Measurements from ENCODE around the gene PIGK.

PIGK gene

DNA sequence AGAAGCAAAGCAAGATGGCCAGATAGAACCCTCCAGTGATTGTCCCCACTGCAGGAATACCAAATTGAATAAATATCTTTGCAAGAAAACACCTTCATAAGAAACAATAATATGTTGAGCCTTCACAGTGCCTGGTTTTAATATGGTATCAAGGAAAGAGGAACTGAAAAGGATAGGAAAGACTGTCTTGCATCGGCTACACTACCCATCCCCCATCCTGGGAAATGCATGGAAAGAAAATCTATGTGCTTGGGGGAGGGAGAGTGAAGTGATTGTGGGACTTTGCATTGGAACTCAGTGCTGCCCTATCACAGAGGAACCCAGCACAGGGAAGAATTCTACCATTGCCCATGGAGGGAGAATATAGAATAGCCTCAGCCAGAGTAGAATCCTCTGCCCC, 34.0 kb upstream of the PIGK start:
- Histone ChIP-seq H2AK5ac (ENCODE audit: low read length) (no peak overlapping the region), H3K27me3 (ENCODE audit: insufficient read depth, low read length) (no peaks in the 10 kb centered on the region), H4K91ac (ENCODE audit: low read depth, low read length) (no peak overlapping the region), H3K14ac (ENCODE audit: low read length) (no peak overlapping the region), H2BK5ac (ENCODE audit: low read depth, low read length, poor library complexity) (no peak overlapping the region), H2BK12ac (ENCODE audit: low read length) (no peak overlapping the region), H4K8ac (ENCODE audit: low read depth, low read length) (no peak overlapping the region), H3K27ac (ENCODE audit: low read depth, low read length) (no peak overlapping the region), H2BK120ac (ENCODE audit: insufficient read depth, low read length, poor library complexity) (no peak overlapping the region), H3K23ac (ENCODE audit: low read length) (no peak overlapping the region), H3K9ac (ENCODE audit: low read length) (no peak overlapping the region), H3K9me3 (ENCODE audit: insufficient read depth, low read depth, low read length) (peaks cover 2% of the 10 kb centered on the region), H3K18ac (ENCODE audit: low read length) (no peak overlapping the region), H3K4me3 (ENCODE audit: low read depth, low read length) (no peak overlapping the region), H2AFZ (ENCODE audit: insufficient read depth, low read length, poor library complexity) (no peak overlapping the region), H3K4me1 (ENCODE audit: control insufficient read depth in 1 of 2, insufficient read depth in 2 of 2, low read length in 2 of 2) (no peaks in the 10 kb centered on the region), H3K4me2 (ENCODE audit: low read length) (no peak overlapping the region), H3K79me1 (ENCODE audit: low read length) (no peaks in the 10 kb centered on the region), H4K12ac (ENCODE audit: low read depth, low read length) (no peak overlapping the region), H3K36me3 (ENCODE audit: control insufficient read depth in 1 of 2, insufficient read depth in 2 of 2, low read length in 2 of 2) (no peaks in the 10 kb centered on the region), H3K4ac (ENCODE audit: low read depth, low read length) (no peak overlapping the region), H3K79me2 (ENCODE audit: control insufficient read depth, insufficient read depth, low read length, poor library complexity) (no peaks in the 10 kb centered on the region)
- no peak for DNase-seq
- no CpG with 5 or more reads among the region's 1 CpG for WGBS (ENCODE audit: extremely low coverage, insufficient coverage, insufficient read length)

DNA sequence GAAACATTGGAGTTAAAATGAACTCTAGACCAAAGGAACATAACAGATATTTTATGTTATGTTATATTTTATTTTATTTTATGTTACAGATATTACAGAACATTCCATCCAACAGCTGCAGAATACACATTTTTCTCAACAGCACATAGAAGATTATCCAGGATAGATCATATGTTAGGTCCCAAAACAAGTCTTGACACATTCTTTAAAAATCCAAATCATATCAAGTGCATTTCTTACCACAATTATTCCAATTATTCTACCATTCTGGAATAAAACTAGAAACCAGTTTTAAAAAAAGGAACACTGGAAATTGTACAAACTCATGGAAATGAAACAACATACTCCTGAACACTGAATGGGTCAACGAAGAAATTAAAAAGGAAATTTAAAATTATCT, 30.9 kb upstream of the PIGK start:
- H3K4me1 ChIP-seq (ENCODE audit: control insufficient read depth in 1 of 2, insufficient read depth in 2 of 2, low read length in 2 of 2) = no peaks in the 10 kb centered on the region
- H3K27ac ChIP-seq (ENCODE audit: low read depth, low read length) = no peak overlapping the region
- no CpG with 5 or more reads among the region's 1 CpG for WGBS (ENCODE audit: extremely low coverage, insufficient coverage, insufficient read length)
- no peaks in the 10 kb centered on the region for H3K79me2 ChIP-seq (ENCODE audit: control insufficient read depth, insufficient read depth, low read length, poor library complexity)
- H2BK5ac ChIP-seq (ENCODE audit: low read depth, low read length, poor library complexity) = no peak overlapping the region
- H4K8ac ChIP-seq (ENCODE audit: low read depth, low read length) = no peak overlapping the region
- no peak for DNase-seq
- H3K4me2 ChIP-seq (ENCODE audit: low read length) = no peak overlapping the region
- H2BK120ac ChIP-seq (ENCODE audit: insufficient read depth, low read length, poor library complexity) = no peak overlapping the region
- no peak overlapping the region for H2AFZ ChIP-seq (ENCODE audit: insufficient read depth, low read length, poor library complexity)
- no peak overlapping the region for H4K12ac ChIP-seq (ENCODE audit: low read depth, low read length)
- H4K91ac ChIP-seq (ENCODE audit: low read depth, low read length) = no peak overlapping the region
- no peak overlapping the region for H3K4ac ChIP-seq (ENCODE audit: low read depth, low read length)
- H2BK12ac ChIP-seq (ENCODE audit: low read length) = no peak overlapping the region
- no peaks in the 10 kb centered on the region for H3K79me1 ChIP-seq (ENCODE audit: low read length)
- H3K9me3 ChIP-seq (ENCODE audit: insufficient read depth, low read depth, low read length) = peaks cover 2% of the 10 kb centered on the region
- H2AK5ac ChIP-seq (ENCODE audit: low read length) = no peak overlapping the region
- H3K23ac ChIP-seq (ENCODE audit: low read length) = no peak overlapping the region
- H3K27me3 ChIP-seq (ENCODE audit: insufficient read depth, low read length) = no peaks in the 10 kb centered on the region
- H3K9ac ChIP-seq (ENCODE audit: low read length) = no peak overlapping the region
- H3K18ac ChIP-seq (ENCODE audit: low read length) = no peak overlapping the region
- H3K36me3 ChIP-seq (ENCODE audit: control insufficient read depth in 1 of 2, insufficient read depth in 2 of 2, low read length in 2 of 2) = no peaks in the 10 kb centered on the region
- no peak overlapping the region for H3K4me3 ChIP-seq (ENCODE audit: low read depth, low read length)
- no peak overlapping the region for H3K14ac ChIP-seq (ENCODE audit: low read length)

DNA sequence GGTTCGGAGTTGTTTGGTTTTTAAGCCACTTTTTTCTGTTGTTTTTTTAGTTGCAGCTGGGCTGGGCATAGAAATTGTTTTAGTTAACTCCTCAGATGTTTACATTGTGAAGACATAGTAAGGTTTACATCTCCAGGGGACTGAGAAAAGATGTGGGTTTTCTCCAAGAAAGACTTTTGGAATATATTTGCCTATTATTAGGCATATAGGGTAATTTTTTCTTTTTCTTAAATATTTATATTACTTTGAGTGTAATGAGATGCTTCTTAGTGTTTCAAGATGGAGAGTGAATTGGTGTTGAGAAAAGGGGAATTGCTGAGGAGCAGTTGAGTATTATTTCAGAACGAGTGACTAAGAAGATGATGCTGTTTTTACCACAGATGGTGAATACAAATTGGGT, 26.6 kb upstream of the PIGK start:
- Histone ChIP-seq H3K9me3 (ENCODE audit: insufficient read depth, low read depth, low read length) (no peaks in the 10 kb centered on the region), H3K18ac (ENCODE audit: low read length) (no peak overlapping the region), H3K4me1 (ENCODE audit: control insufficient read depth in 1 of 2, insufficient read depth in 2 of 2, low read length in 2 of 2) (no peaks in the 10 kb centered on the region), H4K12ac (ENCODE audit: low read depth, low read length) (no peak overlapping the region), H3K27me3 (ENCODE audit: insufficient read depth, low read length) (no peaks in the 10 kb centered on the region), H3K4me2 (ENCODE audit: low read length) (no peak overlapping the region), H2AK5ac (ENCODE audit: low read length) (no peak overlapping the region), H3K23ac (ENCODE audit: low read length) (no peak overlapping the region), H2BK5ac (ENCODE audit: low read depth, low read length, poor library complexity) (no peak overlapping the region), H3K79me2 (ENCODE audit: control insufficient read depth, insufficient read depth, low read length, poor library complexity) (no peaks in the 10 kb centered on the region), H3K36me3 (ENCODE audit: control insufficient read depth in 1 of 2, insufficient read depth in 2 of 2, low read length in 2 of 2) (no peaks in the 10 kb centered on the region), H3K27ac (ENCODE audit: low read depth, low read length) (no peak overlapping the region), H3K4me3 (ENCODE audit: low read depth, low read length) (no peak overlapping the region), H4K91ac (ENCODE audit: low read depth, low read length) (no peak overlapping the region), H3K79me1 (ENCODE audit: low read length) (no peaks in the 10 kb centered on the region), H3K4ac (ENCODE audit: low read depth, low read length) (no peak overlapping the region), H2AFZ (ENCODE audit: insufficient read depth, low read length, poor library complexity) (no peak overlapping the region), H3K9ac (ENCODE audit: low read length) (no peak overlapping the region), H4K8ac (ENCODE audit: low read depth, low read length) (no peak overlapping the region), H2BK120ac (ENCODE audit: insufficient read depth, low read length, poor library complexity) (no peak overlapping the region), H3K14ac (ENCODE audit: low read length) (no peak overlapping the region), H2BK12ac (ENCODE audit: low read length) (no peak overlapping the region)
- WGBS (ENCODE audit: extremely low coverage, insufficient coverage, insufficient read length) = 100% methylated on average over 1 of the region's 2 CpGs
- DNase-seq = no peak

DNA sequence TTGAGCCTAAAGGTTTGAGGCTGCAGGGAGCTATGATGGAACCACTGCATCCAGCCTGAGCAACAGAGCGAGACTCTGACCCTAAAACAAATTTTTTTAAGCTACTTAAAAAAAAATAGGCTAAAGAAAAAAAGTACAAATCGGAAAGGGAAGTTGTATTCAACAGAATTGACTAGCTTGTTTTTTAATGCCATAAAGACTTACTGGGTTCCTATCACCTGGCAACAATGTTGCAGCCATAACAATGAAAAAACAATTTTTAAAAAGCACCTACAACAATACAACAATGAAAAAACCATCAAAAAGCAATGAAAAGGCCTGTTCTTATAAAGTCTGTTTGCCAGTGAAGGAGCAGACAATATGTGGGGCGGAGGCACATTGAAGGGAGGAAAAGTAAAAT, 20.1 kb upstream of the PIGK start:
- H3K4me3 ChIP-seq (ENCODE audit: low read depth, low read length) = no peak overlapping the region
- H3K14ac ChIP-seq (ENCODE audit: low read length) = no peak overlapping the region
- H3K18ac ChIP-seq (ENCODE audit: low read length) = no peak overlapping the region
- H3K9me3 ChIP-seq (ENCODE audit: insufficient read depth, low read depth, low read length) = no peaks in the 10 kb centered on the region
- H3K23ac ChIP-seq (ENCODE audit: low read length) = no peak overlapping the region
- H3K9ac ChIP-seq (ENCODE audit: low read length) = no peak overlapping the region
- no peaks in the 10 kb centered on the region for H3K79me2 ChIP-seq (ENCODE audit: control insufficient read depth, insufficient read depth, low read length, poor library complexity)
- no peak overlapping the region for H2BK5ac ChIP-seq (ENCODE audit: low read depth, low read length, poor library complexity)
- no peak overlapping the region for H2AFZ ChIP-seq (ENCODE audit: insufficient read depth, low read length, poor library complexity)
- no peak overlapping the region for H2BK12ac ChIP-seq (ENCODE audit: low read length)
- H2AK5ac ChIP-seq (ENCODE audit: low read length) = no peak overlapping the region
- H3K4me2 ChIP-seq (ENCODE audit: low read length) = no peak overlapping the region
- H3K4ac ChIP-seq (ENCODE audit: low read depth, low read length) = no peak overlapping the region
- H4K12ac ChIP-seq (ENCODE audit: low read depth, low read length) = no peak overlapping the region
- no peaks in the 10 kb centered on the region for H3K36me3 ChIP-seq (ENCODE audit: control insufficient read depth in 1 of 2, insufficient read depth in 2 of 2, low read length in 2 of 2)
- H4K91ac ChIP-seq (ENCODE audit: low read depth, low read length) = no peak overlapping the region
- no peak for DNase-seq
- WGBS (ENCODE audit: extremely low coverage, insufficient coverage, insufficient read length) = no CpG with 5 or more reads among the region's 3 CpGs
- no peak overlapping the region for H3K27ac ChIP-seq (ENCODE audit: low read depth, low read length)
- no peaks in the 10 kb centered on the region for H3K27me3 ChIP-seq (ENCODE audit: insufficient read depth, low read length)
- no peak overlapping the region for H4K8ac ChIP-seq (ENCODE audit: low read depth, low read length)
- no peak overlapping the region for H2BK120ac ChIP-seq (ENCODE audit: insufficient read depth, low read length, poor library complexity)
- no peaks in the 10 kb centered on the region for H3K4me1 ChIP-seq (ENCODE audit: control insufficient read depth in 1 of 2, insufficient read depth in 2 of 2, low read length in 2 of 2)
- H3K79me1 ChIP-seq (ENCODE audit: low read length) = no peaks in the 10 kb centered on the region

All from trophoblast cell (in vitro differentiated cells and primary cell).